Cerebellar cortex (tissue), 1 donor: ENCODE data around the gene NDUFAB1.
"Not testable (repeated sequence)": the region's sequence is repeated elsewhere in the genome, so short reads cannot be mapped to it uniquely, and the experiment has no call there.

Experiments
- DNase-seq: peaks from one replicate; pipeline ENCODE4 v3.0.0-alpha.2; 2015; ENCODE audit warnings: low spot score

Gene NDUFAB1

DNA sequence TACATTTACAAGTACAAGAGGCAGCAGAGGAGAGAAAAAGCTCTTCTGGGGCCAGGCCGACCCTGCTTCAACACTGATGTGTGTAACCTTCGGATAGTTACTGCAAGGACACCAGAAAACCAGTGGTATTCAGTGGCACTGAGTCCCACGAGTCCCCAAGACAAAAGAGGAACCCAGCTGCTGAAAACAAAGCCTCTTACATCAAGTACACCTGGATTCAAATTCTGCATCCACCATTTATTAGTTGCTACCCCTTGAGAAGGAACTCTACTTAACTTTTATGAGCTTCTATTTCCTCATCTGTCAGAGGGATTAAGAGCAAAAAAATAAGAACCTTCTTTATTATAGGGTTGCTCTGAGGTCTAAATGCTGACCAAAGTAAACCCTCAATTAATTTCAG, 41.6 kb downstream of the NDUFAB1 start:
- no peak for DNase-seq

- DNase-seq = no peak
These were observed 44.0 kb downstream of the NDUFAB1 start for GRCh38 chr16:23552161-23552560.

DNA sequence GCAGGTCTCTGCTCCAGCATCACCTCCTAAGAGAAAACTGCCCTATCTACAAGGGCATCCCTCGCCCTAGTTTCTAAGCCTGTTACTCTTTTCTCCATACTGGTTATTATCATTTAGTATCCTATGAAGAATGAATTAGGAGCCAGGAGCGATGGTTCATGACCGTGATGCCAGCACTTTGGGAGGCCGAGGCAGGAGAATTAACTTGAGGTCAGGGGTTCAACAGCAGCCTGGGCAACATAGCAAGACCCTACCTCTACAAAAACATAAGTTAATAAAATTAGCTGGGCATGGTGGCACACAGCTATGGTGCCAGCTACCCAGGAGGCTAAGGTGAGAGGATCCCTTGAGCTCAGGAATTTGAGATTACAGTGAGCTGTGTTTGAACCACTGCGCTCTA, 46.2 kb downstream of the NDUFAB1 start:
- DNase-seq = no peak

DNA sequence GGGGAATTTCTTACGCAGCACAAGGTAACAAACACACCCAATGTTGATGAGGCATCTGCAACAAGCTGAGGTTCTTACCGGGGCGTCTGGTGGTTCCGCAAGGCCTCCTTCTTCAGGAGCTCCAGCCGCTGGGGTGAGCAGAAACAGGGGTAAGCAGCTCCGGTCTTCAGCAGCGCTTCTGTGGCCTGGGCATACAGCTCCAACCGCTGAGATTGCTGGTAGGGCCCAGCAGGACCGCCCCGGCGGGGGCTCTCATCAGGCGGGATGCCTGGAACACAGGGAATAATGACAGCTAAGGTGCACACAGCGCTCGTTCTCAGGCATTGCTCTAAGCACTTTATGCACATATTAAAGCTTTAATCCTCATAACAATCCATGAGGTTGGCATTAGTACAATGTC, 51.7 kb downstream of the NDUFAB1 start:
- DNase-seq = no peak

- not testable (repeated sequence) for DNase-seq
These were observed 55.3 kb downstream of the NDUFAB1 start for GRCh38 chr16:23540817-23541178.

DNA sequence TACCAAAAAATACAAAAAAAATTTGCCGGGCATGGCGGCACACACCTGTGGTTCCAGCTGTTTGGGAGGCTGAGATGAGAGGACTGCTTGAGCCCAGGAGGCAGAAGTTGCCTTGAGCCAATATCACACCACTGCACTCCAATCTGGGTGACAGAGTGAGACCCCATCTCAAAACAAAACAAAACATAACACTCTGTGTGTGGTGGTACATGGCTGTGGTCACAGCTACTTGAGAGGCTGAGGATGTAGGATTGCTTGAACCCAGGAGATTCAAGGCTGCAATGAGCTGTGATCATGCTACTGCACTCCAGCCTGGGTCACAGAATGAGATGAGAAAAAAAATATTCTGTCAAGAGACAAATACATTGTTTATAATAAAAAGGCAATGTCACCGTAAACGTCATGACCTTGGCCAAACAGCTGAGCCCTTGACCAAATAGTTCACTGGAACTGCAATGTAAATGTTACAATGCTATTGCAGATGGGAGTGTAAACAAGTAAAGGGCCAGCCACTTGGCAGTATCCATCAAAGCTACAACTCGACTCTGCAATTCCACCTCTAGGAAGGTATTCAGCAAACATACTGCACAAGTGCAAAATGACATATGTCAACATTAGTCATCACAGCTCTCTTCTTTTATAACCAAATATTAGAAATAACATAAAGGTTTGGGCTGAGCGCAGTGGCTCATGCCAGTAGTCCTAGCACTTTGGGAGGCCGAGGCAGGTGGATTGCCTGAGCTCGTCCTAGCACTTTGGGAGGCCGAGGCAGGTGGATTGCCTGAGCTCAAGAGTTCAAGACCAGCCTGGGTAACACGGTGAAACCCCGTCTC, 55.9 kb downstream of the NDUFAB1 start:
- no peak for DNase-seq

DNA sequence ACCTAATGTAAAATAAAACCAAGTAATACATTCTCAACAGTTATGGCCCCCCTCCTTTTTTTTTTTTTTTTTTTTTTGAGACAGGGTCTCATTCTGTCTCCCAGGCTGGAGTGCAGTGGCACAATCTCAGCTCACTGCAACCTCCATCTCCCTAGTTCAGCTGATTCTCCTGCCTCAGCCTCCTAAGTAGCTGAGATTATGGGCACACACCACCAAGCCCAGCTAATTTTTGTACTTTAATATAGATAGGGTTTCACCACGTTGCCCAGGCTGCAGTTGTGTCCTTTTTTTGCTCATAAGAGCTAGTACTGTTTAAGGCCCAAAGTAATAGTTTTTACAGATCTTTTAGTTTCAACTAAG, 57.2 kb downstream of the NDUFAB1 start:
- no peak for DNase-seq

GRCh38 chr16:23537390-23537789, 58.7 kb downstream of the NDUFAB1 start:
- DNase-seq = no peak

- DNase-seq = no peak
These were observed 60.2 kb downstream of the NDUFAB1 start for GRCh38 chr16:23535901-23536300.

GRCh38 chr16:23534868-23535860, 61.0 kb downstream of the NDUFAB1 start:
- DNase-seq = peak; percentile 72

GRCh38 chr16:23532448-23532847, 63.7 kb downstream of the NDUFAB1 start:
- DNase-seq = no peak
